Measurements from ENCODE around the gene PRR15L.
A peak's percentile ranks its signal among the peaks of the same experiment; 100 is the strongest.
"Not testable (repeated sequence)": the region's sequence is repeated elsewhere in the genome, so short reads cannot be mapped to it uniquely, and the experiment has no call there.

Gene PRR15L

DNA sequence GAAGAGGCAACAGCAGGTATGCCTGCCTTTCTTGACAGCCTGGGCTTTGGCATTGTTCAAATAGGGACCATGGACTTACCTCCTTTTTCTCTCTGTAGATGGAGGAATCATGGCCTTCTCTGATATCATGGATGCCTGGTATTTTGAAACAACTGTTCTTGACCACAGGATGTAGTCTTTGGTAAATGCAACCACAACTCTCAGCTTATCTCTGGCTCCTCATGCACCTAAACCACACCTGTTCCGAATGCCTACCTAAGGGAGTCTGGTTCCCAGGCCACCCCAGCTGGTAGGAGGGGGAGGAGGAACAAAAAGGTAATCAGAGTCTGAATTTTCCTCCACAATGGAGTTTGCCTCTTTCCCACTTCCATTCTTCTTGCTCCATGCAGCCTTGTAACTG lies 32.0 kb upstream of the PRR15L start:
- FAIRE-seq, result peak; percentile 24
- DNase-seq (ENCODE audit: extremely low spot score, insufficient read length, low read depth), result no peak

DNA sequence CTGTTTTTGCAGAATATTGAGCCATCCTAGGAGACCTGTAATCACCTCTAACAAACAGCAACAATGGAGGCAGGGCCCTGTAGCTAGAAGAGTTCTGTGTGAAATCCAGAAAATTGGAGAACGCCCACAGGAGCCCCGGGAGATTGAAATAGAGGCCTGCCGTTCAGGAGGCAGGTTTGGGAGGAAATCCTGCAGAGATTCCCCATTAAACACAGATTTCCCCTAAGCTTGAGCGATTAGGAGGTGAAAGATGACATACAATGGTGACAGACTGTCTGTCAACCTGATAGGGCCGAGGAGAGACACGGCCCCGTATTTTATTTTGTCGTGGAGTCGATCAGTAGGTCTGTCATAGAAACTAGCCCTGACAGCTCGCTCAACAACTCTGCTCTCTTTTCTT lies 31.5 kb upstream of the PRR15L start:
- DNase-seq (ENCODE audit: extremely low spot score, insufficient read length, low read depth), result no peak
- FAIRE-seq, result no peak

DNA sequence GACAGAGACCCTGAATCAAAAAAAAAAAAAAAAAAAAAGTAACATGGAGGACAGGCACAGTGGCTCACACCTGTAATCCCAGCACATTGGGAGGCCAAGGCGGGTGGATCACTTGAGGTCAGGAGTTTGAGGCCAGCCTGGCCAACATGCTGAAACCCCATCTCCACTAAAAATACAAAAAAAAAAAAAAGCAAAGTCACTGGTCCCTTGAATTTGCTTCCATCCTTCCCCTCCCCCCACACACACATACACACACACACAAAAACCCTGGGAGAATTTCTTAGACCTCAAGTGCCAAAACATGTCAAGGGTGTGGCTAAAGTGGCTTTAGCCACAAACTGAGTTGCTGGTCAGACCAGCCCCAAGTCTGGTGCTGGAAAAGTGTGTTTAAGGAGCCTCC lies 30.8 kb upstream of the PRR15L start:
- not testable (repeated sequence) for DNase-seq (ENCODE audit: extremely low spot score, insufficient read length, low read depth); FAIRE-seq

DNA sequence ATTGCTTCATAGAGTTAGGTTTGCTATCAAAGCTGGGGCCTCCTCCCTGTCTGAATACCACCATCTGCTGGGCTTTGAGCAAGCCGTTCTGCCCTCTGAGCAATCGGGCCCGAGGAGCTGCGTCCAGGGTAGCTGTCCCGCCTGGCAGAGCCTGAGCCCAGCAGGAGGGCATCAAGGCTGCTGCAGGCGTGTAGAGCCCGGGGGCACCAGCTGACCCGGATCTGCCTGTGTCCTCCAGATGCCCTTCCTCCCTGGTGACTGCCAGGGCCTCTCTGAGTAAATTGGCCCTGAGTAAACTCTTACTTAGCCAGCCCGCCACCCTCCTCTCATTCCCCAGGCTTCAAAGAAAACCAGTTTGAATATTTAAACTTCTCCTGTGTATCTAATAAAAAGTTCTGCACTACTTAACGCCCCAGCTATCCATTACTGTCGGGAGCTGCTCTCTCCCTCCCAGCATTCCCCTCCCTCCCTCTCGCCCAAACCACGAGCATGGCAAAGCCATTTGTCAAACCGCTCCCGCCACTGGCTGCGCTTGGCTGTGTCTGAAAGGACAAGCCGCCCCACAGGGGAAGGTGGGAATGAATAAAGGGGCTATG lies 29.7 kb upstream of the PRR15L start:
- FAIRE-seq, result no peak
- no peak for DNase-seq (ENCODE audit: extremely low spot score, insufficient read length, low read depth)

DNA sequence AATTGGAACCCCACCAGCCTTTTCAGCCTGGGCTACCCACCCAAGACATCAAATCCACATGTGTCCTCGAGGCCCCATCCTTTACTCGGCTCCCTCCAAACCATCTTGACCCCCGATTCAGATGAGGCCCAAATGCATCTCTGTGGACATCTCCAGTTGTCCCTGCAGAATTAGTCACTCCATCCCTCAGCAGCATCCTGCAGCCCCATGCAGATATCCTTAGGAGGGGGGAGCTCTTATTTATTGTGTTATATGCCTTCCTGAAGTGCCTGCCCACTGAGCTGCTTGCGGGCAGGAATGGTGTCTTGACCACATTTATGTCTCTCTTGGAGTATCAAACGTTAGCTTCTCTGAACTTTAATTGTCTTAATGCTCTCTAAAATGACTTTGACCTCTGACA lies 28.8 kb upstream of the PRR15L start:
- FAIRE-seq, result no peak
- DNase-seq (ENCODE audit: extremely low spot score, insufficient read length, low read depth), result no peak

DNA sequence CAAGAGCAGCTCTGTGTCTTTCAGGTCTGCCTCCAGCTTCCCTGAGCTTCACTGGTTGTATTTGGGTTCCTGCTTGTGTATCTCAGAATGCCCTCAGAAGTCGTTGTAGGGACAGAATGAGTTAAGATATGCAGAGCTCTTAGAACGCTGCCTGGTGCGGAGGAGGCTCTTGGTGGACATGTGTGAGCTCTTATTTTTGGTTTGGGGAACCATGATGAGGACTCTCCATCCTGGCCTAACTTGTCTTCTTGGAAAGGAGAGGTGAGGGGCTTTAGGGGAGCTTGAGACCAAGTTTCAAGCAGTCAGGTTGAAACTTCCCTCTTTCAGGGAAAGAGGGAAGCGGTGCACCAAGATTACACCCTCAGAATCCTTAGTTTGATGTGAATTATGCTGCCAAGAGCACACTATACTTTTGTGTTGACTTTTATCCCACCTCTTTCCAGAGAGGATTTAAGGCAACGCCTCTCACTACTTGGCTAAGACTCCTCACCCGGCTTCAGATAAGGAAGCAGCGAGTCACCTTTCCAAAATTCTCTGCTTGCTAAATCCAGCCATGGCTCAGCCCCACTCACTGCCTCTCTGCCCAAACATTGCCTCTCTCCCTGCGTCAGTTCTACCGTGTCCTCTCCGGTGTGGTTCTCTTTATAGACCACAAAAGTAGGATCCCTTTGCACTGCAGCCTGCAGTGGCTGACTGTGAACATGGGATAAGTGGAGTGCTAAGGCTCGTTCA lies 26.0 kb upstream of the PRR15L start:
- no peak for DNase-seq (ENCODE audit: extremely low spot score, insufficient read length, low read depth)
- FAIRE-seq, result no peak

DNA sequence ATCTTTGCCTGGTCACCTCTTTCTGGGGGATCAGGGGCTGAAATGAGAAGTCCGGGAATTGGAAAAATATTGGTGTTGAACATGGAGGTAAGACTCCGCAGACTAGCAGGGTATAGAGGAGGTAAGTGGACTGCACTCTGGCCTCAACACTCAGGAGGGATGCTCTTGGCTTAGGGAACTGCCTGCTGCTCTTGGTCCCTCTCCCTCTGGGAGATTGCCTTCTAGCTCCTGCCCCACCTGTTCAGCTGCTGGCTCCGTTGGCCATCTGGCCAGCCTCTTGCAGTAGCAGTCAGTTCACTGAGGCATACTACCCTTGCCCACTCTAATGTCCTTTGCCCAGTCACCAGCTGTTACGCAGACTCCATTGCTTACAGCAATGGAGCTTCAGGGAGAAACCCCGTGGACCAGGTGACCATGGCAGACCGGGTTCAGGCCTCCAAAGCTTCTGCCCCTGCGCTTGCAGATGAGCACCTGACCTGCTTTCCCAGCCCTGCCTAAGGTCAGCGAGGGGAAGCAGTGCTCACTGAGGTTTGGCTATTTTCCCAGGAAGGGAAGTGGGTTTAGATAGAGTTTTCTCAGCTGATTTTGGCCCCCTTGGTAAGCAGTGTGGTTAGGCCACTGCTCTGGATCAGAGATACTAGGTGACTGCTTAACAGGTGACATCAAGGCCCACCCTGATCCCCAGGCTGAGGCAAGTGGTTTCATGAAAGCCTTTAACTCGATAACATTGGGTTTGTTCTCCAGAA lies 25.1 kb upstream of the PRR15L start:
- DNase-seq (ENCODE audit: extremely low spot score, insufficient read length, low read depth), result no peak
- no peak for FAIRE-seq

DNA sequence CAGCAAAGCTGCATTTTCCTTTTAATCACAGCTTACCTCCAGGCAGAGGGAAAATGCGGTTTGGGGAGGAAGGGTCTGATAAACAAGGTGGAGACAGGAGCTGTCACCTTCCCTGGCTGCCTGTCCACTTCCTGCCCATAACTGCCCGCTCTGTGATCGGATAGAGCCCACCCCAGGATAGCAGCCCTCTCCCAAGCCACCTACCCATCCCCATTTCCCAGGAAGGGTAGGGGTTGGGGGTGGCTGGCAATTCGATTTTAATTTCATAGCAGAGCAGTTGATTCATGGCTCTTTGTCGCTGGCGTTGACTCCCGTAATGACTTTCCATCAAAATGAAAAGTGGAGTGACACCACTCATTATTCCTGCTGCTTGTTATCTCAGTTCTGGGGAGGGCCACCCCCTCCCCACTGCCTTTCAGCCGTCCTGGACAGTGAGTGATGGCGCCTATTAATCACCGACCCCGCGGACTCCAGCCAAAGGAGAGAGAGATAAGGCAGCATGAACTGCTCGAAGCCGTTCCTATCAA lies 24.5 kb upstream of the PRR15L start:
- DNase-seq (ENCODE audit: extremely low spot score, insufficient read length, low read depth), result no peak
- FAIRE-seq, result no peak

DNA sequence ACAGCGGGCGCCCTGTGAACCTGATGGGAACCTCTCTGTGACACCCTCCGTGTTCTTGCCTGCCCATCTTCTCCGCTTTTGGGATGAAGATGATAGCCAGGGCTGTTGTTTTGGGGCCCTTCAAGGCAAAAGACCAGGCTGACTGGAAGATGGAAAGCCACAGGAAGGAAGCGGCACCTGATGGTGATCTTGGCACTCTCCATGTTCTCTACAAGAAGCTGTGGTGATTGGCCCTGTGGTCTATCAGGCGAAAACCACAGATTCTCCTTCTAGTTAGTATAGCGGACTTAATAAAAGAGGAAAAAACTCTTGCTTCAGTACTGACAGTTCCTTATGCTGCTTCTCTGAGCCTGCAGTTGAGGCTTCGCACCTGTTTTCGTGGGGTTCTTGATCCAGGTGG lies 23.8 kb upstream of the PRR15L start:
- DNase-seq (ENCODE audit: extremely low spot score, insufficient read length, low read depth) (no peak), FAIRE-seq (no peak)

DNA sequence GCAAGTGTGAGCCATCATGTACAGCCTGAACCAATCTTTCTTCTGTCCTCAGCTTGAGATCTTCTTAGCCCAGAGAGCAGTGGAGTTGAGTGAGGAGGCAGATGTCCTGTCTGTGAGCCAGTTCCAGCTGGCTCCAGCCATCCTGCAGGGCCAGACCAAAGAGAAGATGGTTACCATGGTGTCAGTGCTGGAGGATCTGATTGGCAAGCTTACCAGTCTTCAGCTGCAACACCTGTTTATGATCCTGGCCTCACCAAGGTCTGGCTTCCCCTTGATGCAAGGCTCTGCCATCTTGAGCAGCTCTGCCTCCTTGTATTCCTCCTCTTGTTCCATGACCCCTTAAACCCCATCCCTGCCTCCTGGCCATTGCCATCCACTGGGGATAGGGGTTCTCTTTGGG lies 22.9 kb upstream of the PRR15L start:
- DNase-seq (ENCODE audit: extremely low spot score, insufficient read length, low read depth) (no peak), FAIRE-seq (no peak)

DNA sequence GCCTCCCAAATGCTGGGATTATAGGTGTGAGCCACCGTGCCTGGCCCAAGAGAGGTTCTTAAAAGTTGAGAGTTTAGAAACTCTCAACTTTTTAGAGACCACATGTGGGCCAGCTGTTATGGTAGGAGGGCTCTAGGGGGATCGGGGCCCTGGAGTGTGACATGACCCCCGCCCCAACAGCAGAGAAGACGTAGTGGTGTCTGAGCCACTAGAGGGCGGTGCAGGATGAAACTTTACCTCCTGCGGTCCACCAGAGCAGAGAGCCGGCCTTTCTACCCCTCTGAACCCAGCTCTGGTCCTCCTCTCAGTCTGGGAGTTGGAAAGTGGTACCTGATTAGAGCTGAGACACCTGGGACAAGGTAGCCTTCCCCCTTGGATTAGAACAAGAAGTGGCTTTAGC lies 20.6 kb upstream of the PRR15L start:
- peak; percentile 49 for DNase-seq (ENCODE audit: extremely low spot score, insufficient read length, low read depth)
- FAIRE-seq, result no peak

DNA sequence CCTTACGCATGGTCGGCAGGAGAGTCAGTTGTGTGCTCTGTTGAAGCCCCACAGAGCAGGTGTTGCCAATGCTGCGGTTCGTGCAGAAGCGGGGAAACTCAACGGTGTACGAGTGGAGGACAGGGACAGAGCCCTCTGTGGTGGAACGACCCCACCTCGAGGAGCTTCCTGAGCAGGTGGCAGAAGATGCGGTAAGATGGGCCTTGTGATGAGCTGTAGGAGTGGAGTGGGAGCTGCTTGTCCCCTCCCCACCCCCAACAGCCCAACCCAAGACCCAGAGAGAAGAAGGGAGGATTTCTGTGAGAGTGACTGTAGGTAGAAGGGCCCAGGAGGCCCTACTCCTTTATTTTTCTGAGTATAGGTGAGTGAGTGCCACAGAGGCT lies 18.1 kb upstream of the PRR15L start:
- FAIRE-seq, result no peak
- no peak for DNase-seq (ENCODE audit: extremely low spot score, insufficient read length, low read depth)

DNA sequence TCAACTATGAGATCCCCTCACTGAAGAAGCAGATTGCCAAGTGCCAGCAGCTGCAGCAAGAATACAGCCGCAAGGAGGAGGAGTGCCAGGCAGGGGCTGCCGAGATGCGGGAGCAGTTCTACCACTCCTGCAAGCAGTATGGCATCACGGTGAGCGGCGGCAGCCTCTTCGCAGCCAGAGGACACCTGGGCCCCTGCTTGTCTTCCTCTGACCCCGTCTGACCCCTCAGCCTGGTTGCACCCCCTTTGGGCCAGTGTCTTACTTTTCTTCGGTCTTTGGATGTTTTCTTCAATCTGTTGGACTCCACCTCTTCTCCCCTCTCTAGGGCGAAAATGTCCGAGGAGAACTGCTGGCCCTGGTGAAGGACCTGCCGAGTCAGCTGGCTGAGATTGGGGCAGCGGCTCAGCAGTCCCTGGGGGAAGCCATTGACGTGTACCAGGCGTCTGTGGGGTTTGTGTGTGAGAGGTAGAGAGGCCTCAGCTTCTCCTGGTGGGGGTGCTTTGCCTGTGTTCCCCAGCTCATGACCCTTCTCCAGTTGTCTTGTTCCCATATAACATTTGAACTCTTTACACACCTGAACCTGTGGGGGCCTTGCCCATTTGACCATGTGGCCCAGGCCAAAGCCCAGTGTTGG lies 17.6 kb upstream of the PRR15L start:
- FAIRE-seq (no peak), DNase-seq (ENCODE audit: extremely low spot score, insufficient read length, low read depth) (no peak)

DNA sequence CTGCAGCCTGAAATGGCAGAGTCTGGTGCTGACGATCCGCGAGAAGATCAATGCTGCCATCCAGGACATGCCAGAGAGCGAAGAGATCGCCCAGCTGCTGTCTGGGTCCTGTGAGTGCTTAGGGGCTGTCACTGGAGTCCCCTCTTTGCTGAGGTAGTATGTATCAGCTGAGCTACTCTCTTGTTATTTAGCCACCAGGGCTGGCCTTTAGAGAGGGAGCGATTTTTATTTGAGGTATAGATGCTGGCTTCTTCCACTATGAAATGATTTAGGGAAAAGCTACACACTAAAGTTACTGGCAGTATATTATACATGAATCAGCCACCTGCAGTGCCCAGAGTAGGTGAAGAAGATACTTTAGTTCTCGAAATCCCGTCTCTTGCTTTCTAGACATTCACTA lies 15.9 kb upstream of the PRR15L start:
- no peak for FAIRE-seq
- DNase-seq (ENCODE audit: extremely low spot score, insufficient read length, low read depth), result no peak

DNA sequence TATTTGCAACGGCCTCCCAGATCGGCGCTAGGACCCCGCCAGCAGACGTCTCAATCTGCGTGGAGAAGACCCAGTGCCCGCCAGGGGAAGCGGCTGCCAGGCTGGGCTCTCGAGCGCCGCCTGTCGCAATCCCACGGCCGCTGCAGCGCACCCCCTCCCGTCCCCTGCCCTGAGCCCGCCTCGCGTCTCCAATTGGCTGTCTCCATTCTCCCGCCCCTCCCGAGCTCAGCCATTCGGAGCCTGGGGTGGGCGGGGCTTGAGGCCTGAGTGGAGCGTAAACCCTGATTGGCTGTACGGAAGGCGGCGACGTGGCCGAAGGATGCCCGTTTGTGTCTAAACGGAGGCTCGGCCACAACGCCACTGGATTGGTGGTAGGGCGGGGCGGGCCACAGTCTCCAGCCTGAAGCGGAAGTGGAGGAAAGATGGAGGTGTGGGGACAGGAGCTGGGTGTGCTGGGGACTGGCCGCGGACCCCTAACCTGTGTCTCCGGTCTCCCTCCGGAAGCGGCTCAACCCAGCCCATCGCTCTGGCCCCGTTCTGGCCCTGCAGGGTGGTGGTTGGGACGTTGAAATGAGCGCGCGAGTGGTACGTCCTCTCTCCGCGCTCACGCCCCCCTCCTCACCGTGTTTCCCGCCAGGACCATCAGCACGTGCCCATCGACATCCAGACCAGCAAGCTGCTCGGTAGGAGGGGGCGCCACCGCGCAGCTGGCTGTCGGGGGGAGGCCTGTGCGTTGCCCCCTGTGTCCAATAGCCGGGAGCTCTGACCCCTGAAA lies 13.2 kb upstream of the PRR15L start, which contains the start of gene CDK5RAP3:
CDK5RAP3 (plus strand) TSS at position 389 of the 775 bp plus-strand sequence; CDS start at position 423, 34 bp downstream.
- peak; percentile 96 for DNase-seq (ENCODE audit: extremely low spot score, insufficient read length, low read depth)
- peak; percentile 99 for FAIRE-seq

DNA sequence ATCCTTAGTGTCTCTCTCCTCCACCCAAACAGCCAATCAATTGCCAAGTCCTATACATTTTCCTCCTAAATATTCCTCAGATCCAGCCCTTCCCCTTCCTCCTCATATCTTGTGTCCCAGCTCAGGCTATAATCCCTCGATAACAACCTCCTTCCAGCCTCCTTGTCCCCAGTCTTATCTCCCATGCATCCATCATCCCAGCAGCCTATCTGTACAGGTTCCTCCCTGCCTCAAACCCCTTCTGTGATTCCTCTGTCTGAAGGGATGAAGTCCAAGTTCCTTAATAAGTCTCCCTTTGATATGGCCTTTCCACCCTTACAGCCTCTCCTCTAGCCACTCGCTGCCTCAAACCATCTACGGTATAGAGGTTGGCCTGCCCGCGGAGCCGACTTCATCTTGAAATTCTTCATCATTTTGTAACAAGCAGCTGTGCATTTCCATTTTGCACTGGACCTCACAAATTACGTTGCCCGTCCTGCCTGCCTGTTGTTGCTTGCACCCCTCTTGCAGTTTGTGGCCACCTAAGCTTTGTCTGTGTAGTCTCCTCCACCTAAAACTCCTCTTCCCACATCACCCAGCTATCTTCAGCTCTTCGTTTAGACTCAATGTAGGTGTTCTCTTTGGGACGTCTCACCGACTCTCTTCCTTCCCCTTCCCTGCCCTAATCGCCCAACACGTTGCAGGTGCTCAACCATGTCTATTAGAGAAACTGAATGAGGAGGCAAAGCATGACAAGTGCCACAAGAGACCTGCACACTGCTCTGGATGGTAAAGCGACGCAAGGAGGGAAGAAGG lies 12.4 kb upstream of the PRR15L start:
- DNase-seq (ENCODE audit: extremely low spot score, insufficient read length, low read depth), result no peak
- no peak for FAIRE-seq

DNA sequence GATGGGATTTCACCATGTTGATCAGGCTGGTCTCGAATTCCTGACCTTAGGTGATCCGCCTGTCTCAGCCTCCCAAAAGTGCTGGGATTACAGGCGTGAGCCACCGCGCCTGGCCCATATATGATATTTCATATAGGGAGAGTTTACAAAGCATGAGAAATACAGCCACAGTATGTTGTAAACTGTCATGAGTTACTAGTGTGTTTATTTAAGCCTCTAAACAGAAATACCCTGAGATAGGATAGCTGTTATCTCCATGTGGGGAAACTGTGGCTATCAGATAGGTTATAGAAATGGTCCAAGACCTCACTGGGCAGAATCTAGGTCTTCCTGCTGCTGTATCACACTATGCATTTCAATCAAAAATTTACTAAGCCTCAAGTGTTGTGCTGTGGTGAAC lies 11.2 kb upstream of the PRR15L start:
- DNase-seq (ENCODE audit: extremely low spot score, insufficient read length, low read depth), result no peak
- FAIRE-seq, result no peak

DNA sequence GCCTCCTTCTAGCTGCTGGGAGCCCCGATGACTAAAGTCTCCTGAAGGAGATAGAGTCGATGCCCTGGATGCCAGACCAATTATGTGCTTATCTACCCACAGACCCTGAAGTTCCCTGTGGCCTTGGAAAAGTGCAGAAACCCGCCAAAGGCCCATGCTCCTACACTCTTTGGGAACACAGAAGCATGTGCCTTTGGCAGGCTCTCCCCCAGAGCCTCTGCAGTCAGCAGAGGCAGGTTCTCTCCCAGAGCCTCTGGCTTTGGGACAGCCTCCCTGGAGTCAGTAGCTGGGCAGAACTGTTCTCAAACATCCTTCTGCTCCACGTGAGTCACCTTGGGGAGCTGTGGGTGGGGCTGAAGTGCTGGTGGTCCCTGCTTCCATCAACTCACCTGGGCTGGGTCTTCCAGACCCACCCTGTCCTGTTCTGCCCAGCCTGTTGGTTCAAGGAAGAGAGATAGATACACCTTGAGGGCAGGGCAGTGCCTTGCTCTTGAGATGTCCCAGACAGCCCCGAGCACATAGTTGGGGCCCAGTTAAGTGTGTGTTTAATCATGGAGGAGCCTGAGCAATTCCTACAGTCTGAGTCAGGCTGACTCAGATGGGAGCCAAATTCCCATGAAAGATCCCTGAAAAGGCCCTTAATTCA lies 10.0 kb upstream of the PRR15L start:
- DNase-seq (ENCODE audit: extremely low spot score, insufficient read length, low read depth), result no peak
- FAIRE-seq, result no peak

DNA sequence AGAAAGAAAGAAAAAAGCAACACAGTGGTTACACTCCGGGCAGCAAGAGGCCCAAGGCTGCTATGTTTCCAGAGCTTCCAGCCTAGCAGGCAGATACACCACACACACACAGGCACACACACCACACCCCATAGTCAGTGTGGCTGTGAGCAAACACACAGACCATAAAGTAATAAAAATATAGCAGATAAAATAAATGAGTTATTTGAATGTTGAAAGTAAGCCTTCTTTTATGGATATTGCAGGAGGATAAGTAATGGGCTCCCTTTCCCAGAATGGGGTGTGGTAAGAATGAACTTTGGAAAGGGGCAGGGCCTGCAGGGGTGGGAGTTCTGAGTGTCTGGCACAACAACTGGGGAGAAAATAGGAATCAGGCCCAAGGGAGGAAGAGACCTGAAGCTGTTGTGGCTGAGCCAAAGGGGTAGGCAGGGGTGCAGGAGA lies 8.4 kb upstream of the PRR15L start:
- FAIRE-seq (no peak), DNase-seq (ENCODE audit: extremely low spot score, insufficient read length, low read depth) (no peak)

All from GM18507 (cell line).